Limb (tissue), 2 donors: ENCODE results near the gene ADGRL3.
"Not testable (repeated sequence)": the region's sequence is repeated elsewhere in the genome, so short reads cannot be mapped to it uniquely, and the experiment has no call there.

ENCODE experiments used
- DNase-seq, 2 donors: peaks; one replicate each; pipeline ENCODE4 v3.0.0-alpha.2; 2016; ENCODE audit errors: extremely low spot score in 2 of 2

ADGRL3 gene

DNA sequence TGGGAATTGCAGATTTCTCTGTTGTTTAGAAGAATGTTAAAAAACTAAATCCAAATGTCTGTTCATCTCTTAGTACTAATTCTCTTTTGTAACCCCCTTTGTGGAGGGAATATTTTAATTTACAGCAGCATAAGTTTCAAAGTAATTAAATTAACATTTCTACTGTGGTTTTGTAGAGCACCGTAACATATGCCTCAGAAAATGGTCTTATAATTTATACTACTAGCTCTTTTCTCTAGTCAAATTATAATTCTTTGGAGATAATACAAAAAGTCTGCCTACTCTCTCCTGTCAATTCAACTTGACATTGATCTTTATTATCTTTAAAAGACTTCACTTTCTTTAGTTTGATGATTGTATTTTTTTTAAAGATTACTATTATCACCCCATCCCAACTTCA is 759.0 kb downstream of the ADGRL3 start:
- no peak for DNase-seq

DNA sequence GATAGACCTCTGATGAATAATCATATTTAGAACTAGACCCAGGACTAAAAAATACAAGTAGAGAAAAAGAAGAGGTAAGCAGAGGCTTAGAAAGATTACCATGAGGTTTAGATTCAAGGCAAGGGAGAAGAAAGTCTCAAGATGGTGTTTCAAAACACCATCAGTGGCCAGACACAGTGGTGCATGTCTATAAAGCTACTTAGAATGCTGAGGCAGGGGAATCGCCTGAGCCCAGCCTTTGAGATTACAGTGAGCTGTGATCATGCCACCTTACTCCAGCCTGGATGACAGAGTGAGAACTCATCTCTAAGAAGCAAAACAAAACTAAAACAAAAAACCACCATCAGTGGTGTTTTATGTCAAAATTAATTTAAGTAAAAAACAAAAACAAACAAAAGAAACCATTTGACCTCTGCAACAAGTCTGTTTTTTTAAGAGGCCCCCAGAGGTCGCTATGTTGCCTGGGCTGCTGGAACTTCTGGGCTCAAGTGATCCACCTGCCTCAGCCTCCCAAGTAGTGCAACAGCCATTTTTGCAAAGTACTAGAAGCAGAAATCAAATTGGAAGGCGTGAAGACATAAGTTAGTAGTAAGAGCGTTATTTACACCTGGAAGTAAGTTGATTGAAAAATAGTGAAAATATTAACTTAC is 784.3 kb downstream of the ADGRL3 start:
- DNase-seq: no peak

DNA sequence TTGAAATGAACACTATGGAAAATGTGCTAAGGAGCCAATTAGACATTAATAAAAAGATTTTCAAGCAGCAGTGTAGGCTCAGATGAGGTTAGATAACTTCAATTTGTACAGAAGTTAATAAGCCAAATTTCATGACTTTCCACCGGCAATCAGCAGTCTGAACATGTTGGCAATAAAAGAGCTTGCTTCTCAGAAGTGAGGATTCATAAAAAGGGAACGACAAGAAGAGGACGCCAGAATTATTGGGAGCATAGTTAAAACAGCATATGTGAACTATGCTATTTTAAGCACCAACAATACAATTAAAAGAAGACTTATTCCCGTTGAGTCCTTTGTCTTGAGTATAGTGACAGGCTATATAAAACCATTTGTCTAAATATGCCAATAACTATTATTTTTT is 785.3 kb downstream of the ADGRL3 start:
- no peak for DNase-seq

DNA sequence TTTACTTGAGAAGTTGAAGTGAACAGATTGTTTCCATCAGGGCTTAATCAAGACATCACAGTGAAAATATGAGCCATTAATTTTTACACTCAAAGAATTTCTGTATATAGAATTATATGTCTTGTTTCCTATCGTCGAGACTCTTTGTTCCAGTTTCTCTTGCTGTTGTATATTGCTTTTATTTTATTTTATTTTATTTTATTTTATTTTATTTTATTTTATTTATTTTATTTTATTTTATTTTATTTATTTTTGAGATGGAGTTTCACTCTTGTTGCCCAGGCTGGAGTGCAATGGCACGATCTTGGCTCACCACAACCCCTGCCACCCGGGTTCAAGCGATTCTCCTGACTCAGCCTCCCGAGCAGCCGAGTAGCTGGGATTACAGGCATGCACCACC is 786.8 kb downstream of the ADGRL3 start:
- DNase-seq: not testable (repeated sequence)

DNA sequence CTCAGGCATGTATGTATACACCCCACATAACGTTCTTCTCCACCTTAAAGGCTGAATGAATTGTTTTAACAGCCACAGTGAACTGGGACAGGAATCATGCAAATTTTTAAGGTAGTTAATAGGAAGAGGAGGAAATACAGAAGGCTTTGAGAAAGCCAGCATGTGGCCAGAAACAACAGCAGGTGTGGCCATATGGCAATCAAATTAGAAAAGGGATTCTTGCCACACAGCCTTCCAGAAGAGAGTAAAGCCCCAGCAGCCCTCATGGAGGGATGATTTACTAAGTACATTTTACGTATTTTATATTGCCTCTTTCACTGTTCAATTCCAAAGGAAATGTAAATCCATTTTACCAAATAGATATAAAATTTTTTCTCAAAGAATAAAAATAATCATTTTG is 792.2 kb downstream of the ADGRL3 start:
- no peak for DNase-seq

- DNase-seq: no peak
These were observed 793.9 kb downstream of the ADGRL3 start for GRCh38 chr4:61994036-61994435.

- no peak for DNase-seq
These were observed 795.7 kb downstream of the ADGRL3 start for GRCh38 chr4:61995717-61996340.

DNA sequence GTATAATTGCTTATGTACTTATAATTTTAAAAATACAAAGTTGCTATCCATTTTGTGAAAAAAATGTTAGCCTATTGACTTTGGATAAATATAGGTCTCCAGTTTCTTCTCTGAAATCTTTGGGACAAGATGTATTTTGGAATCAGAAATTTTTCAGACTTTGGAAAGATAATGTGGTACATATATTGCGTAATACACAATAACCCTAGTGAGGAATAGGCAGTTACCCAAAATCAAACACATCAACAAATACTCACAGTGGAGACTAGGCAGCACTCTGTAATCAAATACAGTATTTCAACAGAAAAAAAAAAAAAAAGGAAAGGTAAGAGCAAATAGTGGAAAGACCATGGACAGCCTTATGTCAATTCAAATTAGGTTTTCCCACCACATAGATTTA is 796.8 kb downstream of the ADGRL3 start:
- DNase-seq: no peak

- DNase-seq: no peak
These were observed 797.7 kb downstream of the ADGRL3 start for GRCh38 chr4:61997831-61998230.

DNA sequence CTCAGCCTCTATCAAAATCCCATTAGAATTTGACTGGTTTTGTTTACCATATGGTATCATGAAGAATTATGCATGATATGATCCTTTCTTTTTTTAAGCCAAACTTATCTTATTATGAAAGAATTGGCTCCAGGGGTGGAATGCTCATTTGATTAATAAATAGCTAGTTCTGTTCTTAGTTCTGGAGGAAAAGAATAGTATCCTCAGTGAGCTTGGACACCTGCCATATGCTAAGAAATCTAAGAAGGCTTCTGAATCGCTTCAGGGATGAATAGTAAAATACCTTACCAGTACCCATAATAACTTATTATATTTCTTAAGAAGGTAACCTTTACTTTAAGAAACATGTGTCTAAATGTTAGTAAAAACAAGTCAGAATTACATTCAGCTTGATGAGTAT is 803.6 kb downstream of the ADGRL3 start:
- DNase-seq: no peak

- no peak for DNase-seq
These were observed 804.8 kb downstream of the ADGRL3 start for GRCh38 chr4:62004881-62005280.

- no peak for DNase-seq
These were observed 806.0 kb downstream of the ADGRL3 start for GRCh38 chr4:62006108-62006507.

DNA sequence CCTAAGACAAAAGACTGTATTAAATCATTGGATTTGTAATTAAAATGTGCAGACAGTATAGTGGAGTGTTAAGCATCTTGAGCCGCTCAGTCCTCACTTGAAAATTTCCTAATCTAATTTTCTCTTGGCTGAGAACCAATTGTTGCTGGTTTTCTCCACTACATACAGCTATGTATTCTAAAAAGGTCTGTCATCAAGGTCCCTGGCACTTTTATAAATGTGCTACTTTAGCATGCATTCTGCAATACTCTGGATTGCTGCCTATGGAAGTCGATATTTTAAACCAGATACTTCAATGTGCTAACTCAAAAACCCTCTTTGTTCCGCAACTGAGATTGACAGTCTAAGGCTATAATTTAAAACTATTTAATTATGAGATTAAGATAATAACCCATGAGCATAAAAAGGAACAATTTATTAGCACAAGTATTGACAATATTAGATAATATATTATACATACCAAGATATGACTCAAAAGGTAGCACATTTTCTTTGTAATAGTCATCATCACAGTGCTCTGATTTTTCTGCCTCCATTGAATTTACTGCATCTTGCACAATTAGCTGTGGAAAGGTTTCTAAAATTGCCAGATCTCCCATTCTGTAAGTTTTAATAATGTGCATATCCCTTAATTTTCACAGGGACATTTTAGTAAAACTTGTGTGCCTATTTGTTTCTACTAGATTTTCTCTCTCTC is 815.1 kb downstream of the ADGRL3 start:
- no peak for DNase-seq

GRCh38 chr4:62018537-62018936 is 818.4 kb downstream of the ADGRL3 start:
- no peak for DNase-seq

- no peak for DNase-seq
These were observed 823.5 kb downstream of the ADGRL3 start for GRCh38 chr4:62023633-62024032.

GRCh38 chr4:62028745-62029144 is 828.6 kb downstream of the ADGRL3 start:
- no peak for DNase-seq

DNA sequence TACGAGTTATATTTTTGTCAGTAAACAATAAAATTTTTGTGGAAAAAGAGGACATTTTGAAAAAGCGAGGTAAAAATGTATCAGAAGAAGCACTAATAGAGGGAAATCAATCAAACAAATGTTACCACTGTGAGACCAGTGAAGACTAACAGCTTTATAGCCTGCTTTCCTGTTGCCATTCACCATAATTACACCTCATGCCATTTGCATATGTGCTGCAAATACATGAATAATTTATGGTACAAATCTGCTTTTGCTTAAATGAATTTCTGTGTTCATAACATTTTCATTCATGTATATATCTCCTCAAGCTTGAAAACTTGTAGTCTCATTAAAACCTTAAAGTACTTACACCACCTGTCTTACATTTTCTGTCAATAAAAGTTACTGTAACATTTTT is 830.8 kb downstream of the ADGRL3 start:
- no peak for DNase-seq

GRCh38 chr4:62037571-62037970 is 837.4 kb downstream of the ADGRL3 start:
- no peak for DNase-seq

DNA sequence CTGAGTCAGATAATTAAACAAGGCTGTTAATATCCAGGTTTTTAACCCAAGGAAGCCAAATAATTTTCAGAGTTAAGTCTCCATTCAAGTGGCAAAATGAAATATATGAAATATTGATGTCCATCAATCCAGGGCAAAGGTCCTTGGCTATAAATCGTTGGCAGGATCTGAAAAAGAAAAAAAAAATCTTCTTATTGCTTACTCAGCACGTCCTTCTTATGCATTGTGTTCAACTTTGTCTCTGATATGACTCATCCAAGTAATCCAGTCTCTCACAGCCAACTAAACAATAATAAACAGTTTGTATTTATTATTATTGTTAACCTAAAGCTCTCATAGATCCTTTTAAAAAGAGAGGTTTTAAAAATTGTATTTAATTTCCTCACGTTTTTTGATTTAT is 851.2 kb downstream of the ADGRL3 start:
- no peak for DNase-seq

DNA sequence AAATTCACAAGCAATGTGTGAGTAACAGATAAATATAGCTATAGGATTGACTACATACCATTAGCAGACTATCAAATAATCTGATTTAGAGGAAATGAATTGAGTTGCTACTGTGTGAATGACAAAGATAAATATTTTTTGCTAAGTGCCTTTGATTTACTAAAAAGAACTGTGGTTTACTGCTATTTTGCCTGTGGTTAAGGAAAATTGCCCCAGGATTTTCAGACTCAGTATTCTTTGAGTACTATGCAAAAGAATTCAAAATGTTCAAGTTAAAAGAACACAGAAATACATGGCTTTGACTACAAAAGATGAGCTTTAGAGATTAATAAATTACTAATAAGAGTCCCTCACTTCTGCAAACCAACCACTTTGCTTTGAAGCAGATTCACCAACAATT is 853.8 kb downstream of the ADGRL3 start:
- no peak for DNase-seq

DNA sequence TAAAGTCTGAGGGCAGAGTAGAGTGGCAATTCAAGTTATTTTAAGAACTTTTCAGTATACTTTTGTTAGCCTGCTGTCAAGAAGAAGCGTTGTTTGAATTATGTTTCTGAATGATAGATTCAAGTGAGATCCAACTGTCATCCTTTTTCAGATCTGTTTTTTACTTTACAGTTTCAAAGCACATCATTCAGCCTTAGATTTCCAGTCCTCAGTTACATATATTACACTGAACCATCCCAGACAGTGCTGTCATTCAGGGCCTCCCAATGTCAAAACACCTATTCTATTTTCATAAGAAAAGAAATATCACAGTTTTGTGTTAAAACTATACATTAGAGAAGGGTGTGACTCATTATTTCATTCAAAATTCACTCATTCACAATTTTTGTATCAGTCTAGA is 856.9 kb downstream of the ADGRL3 start:
- DNase-seq: no peak

DNA sequence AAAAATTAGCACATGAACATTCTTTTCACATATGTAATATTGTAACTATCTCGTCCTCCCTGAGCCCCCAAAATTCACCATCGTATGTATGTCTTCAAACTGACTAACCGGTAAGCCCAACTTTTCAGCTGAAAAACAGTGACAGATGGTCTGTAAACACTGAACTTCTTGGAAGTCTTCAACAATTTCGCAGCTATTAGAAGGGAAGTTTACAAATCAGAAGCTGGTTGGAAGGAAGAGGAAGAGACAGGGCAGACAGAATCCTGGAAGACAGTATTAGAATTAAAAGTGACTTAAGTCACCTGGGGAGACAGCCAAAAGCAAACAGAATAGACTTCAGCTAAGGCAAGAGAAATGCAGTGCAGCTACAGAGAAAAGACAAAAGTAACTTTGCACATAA is 858.4 kb downstream of the ADGRL3 start:
- peak in 1 of 2 donors; percentile 7 for DNase-seq

DNA sequence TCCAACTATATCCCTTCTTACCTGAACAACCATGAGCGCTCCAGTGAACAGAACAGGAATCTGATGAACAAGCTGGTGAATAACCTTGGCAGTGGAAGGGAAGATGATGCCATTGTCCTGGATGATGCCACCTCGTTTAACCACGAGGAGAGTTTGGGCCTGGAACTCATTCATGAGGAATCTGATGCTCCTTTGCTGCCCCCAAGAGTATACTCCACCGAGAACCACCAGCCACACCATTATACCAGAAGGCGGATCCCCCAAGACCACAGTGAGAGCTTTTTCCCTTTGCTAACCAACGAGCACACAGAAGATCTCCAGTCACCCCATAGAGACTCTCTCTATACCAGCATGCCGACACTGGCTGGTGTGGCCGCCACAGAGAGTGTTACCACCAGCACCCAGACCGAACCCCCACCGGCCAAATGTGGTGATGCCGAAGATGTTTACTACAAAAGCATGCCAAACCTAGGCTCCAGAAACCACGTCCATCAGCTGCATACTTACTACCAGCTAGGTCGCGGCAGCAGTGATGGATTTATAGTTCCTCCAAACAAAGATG is 870.2 kb downstream of the ADGRL3 start:
- DNase-seq: no peak
